ENCODE results near the gene PACRG. TPM values are rescaled to one million over a fixed set of nuclear protein-coding genes. Genes with fewer than 3 reads are reported as not detected.
A peak's percentile ranks its signal among the peaks of the same experiment; 100 is the strongest.

PACRG gene
- total and polyA plus RNA-seq, 2 experiments from 2014 or later = not detected

GRCh38 chr6:162857326-162857725, 129.6 kb downstream of the PACRG start:
- H2AFZ ChIP-seq = peak overlapping the region; percentile 88
- H3K9ac ChIP-seq = peak overlapping the region; percentile 56
- H3K27ac ChIP-seq = no peak overlapping the region
- no peaks in the 10 kb centered on the region for H3K27me3 ChIP-seq (replicated peaks; ENCODE audit: insufficient read depth)
- in situ Hi-C loops (cut with MboI) = loop anchor here (25.0 kb wide), 1 partner anchor 1105 kb away; no protein-coding TSS in a partner anchor
- H4K20me1 ChIP-seq (ENCODE audit: insufficient read depth) = no peaks in the 10 kb centered on the region
- no peaks in the 10 kb centered on the region for H3K9me2 ChIP-seq (ENCODE audit: insufficient read depth)
- no peaks in the 10 kb centered on the region for H3K36me3 ChIP-seq (ENCODE audit: low read depth)
- H3K79me2 ChIP-seq (ENCODE audit: insufficient read depth) = no peaks in the 10 kb centered on the region
- 13 to 14% methylated on average over 2 of the region's 2 CpGs for WGBS, 2 experiments (ENCODE audit: low coverage in 1 of 2, low lambda C conversion rate in 2 of 2, missing lambda C conversion rate in 2 of 2)
- DNase-seq = no peak
- H3K4me3 ChIP-seq = peak overlapping the region; percentile 65
- H3F3A ChIP-seq (ENCODE audit: insufficient read depth) = no peaks in the 10 kb centered on the region
- H3K4me1 ChIP-seq (ENCODE audit: insufficient read depth) = peaks cover 3% of the 10 kb centered on the region; the same call in 1 of the 2 replicates
- H3K9me3 ChIP-seq (ENCODE audit: low read depth) = no peaks in the 10 kb centered on the region
- TF ChIP-seq EZH2phosphoT487 (IDR thresholded peaks at IDR 0.05; ENCODE audit: insufficient read depth, low read depth) (no peak), EZH2 (IDR thresholded peaks at IDR 0.05; ENCODE audit: insufficient read depth, poor library complexity, severe bottlenecking) (no peak)
- peak overlapping the region; percentile 82 for H3K4me2 ChIP-seq (ENCODE audit: unreplicated experiment)

- no peak overlapping the region for H3K9ac ChIP-seq
- no peak overlapping the region for H3K27ac ChIP-seq
- no peak for DNase-seq
- H3K9me3 ChIP-seq (ENCODE audit: low read depth) = no peaks in the 10 kb centered on the region
- no peaks in the 10 kb centered on the region for H3K27me3 ChIP-seq (replicated peaks; ENCODE audit: insufficient read depth)
- H3K9me2 ChIP-seq (ENCODE audit: insufficient read depth) = no peaks in the 10 kb centered on the region
- in situ Hi-C loops (cut with MboI) = loop anchor here (25.0 kb wide), 1 partner anchor 1100 kb away; no protein-coding TSS in a partner anchor
- no peaks in the 10 kb centered on the region for H3K79me2 ChIP-seq (ENCODE audit: insufficient read depth)
- H3K4me2 ChIP-seq (ENCODE audit: unreplicated experiment) = no peak overlapping the region
- no peaks in the 10 kb centered on the region for H3F3A ChIP-seq (ENCODE audit: insufficient read depth)
- no peak overlapping the region for H2AFZ ChIP-seq
- H3K4me3 ChIP-seq = no peak overlapping the region
- TF ChIP-seq EZH2phosphoT487 (IDR thresholded peaks at IDR 0.05; ENCODE audit: insufficient read depth, low read depth) (no peak), EZH2 (IDR thresholded peaks at IDR 0.05; ENCODE audit: insufficient read depth, poor library complexity, severe bottlenecking) (no peak)
- no peaks in the 10 kb centered on the region for H4K20me1 ChIP-seq (ENCODE audit: insufficient read depth)
- WGBS, 2 experiments (ENCODE audit: low coverage in 1 of 2, low lambda C conversion rate in 2 of 2, missing lambda C conversion rate in 2 of 2) = 71 to 74% methylated on average over 3 of the region's 3 CpGs
- H3K4me1 ChIP-seq (ENCODE audit: insufficient read depth) = no peaks in the 10 kb centered on the region
- no peaks in the 10 kb centered on the region for H3K36me3 ChIP-seq (ENCODE audit: low read depth)
Observed at GRCh38 chr6:162862462-162862861, 134.7 kb downstream of the PACRG start.

- 82 to 84% methylated on average over 5 of the region's 5 CpGs for WGBS, 2 experiments (ENCODE audit: low coverage in 1 of 2, low lambda C conversion rate in 2 of 2, missing lambda C conversion rate in 2 of 2)
- Histone ChIP-seq H4K20me1 (ENCODE audit: insufficient read depth) (no peaks in the 10 kb centered on the region), H3K4me3 (no peak overlapping the region), H3K4me2 (ENCODE audit: unreplicated experiment) (no peak overlapping the region), H2AFZ (no peak overlapping the region), H3F3A (ENCODE audit: insufficient read depth) (no peaks in the 10 kb centered on the region), H3K36me3 (ENCODE audit: low read depth) (no peaks in the 10 kb centered on the region), H3K27me3 (replicated peaks; ENCODE audit: insufficient read depth) (no peaks in the 10 kb centered on the region), H3K79me2 (ENCODE audit: insufficient read depth) (no peaks in the 10 kb centered on the region), H3K27ac (no peak overlapping the region), H3K9ac (no peak overlapping the region), H3K9me3 (ENCODE audit: low read depth) (no peaks in the 10 kb centered on the region), H3K9me2 (ENCODE audit: insufficient read depth) (no peaks in the 10 kb centered on the region), H3K4me1 (ENCODE audit: insufficient read depth) (no peaks in the 10 kb centered on the region)
- in situ Hi-C loops (cut with MboI) = loop anchor here (25.0 kb wide), 1 partner anchor 1099 kb away; no protein-coding TSS in a partner anchor
- DNase-seq = no peak
- no peak for TF ChIP-seq EZH2phosphoT487 (IDR thresholded peaks at IDR 0.05; ENCODE audit: insufficient read depth, low read depth)
- TF ChIP-seq EZH2 (IDR thresholded peaks at IDR 0.05; ENCODE audit: insufficient read depth, poor library complexity, severe bottlenecking) = no peak
Observed at GRCh38 chr6:162862941-162863340, 135.2 kb downstream of the PACRG start.

- Histone ChIP-seq H3K79me2 (ENCODE audit: insufficient read depth) (no peaks in the 10 kb centered on the region), H3K9ac (no peak overlapping the region), H2AFZ (no peak overlapping the region), H3K4me2 (ENCODE audit: unreplicated experiment) (no peak overlapping the region), H3K4me3 (no peak overlapping the region), H3K4me1 (ENCODE audit: insufficient read depth) (no peaks in the 10 kb centered on the region), H3K27me3 (replicated peaks; ENCODE audit: insufficient read depth) (no peaks in the 10 kb centered on the region), H3K9me2 (ENCODE audit: insufficient read depth) (no peaks in the 10 kb centered on the region), H4K20me1 (ENCODE audit: insufficient read depth) (no peaks in the 10 kb centered on the region), H3K9me3 (ENCODE audit: low read depth) (no peaks in the 10 kb centered on the region), H3F3A (ENCODE audit: insufficient read depth) (no peaks in the 10 kb centered on the region), H3K36me3 (ENCODE audit: low read depth) (no peaks in the 10 kb centered on the region), H3K27ac (no peak overlapping the region)
- in situ Hi-C loops (cut with MboI) = loop anchor here (25.0 kb wide), 1 partner anchor 1098 kb away; no protein-coding TSS in a partner anchor
- 76 to 77% methylated on average over 1 of the region's 1 CpG for WGBS, 2 experiments (ENCODE audit: low coverage in 1 of 2, low lambda C conversion rate in 2 of 2, missing lambda C conversion rate in 2 of 2)
- no peak for DNase-seq
- TF ChIP-seq EZH2 (IDR thresholded peaks at IDR 0.05; ENCODE audit: insufficient read depth, poor library complexity, severe bottlenecking) (no peak), EZH2phosphoT487 (IDR thresholded peaks at IDR 0.05; ENCODE audit: insufficient read depth, low read depth) (no peak)
Observed at GRCh38 chr6:162863821-162864220, 136.0 kb downstream of the PACRG start.
